Left lobe of liver (tissue), 2 donors: ENCODE data around the gene CRTC2. TPM values are rescaled to one million over a fixed set of nuclear protein-coding genes. Genes with fewer than 3 reads are reported as not detected.
"Not testable (repeated sequence)": the region's sequence is repeated elsewhere in the genome, so short reads cannot be mapped to it uniquely, and the experiment has no call there.

Source experiments
- ATAC-seq: fragments of 200-7000 bp; cut with Tn5 transposase; one replicate; pipeline ENCODE4 v1.9.1; 2020; ENCODE audit warnings: mild to moderate bottlenecking, moderate library complexity
- DNase-seq: peaks from one replicate; pipeline ENCODE4 v3.0.0-alpha.2; 2020; ENCODE audit warnings: low spot score
- total RNA-seq: library from RNA; stranded (reverse); gene quantifications from one replicate; pipeline ENCODE4 v1.2.1, GENCODE V29; 2021
- donor health status: DM: no; HTN: no; CAD: no; lungs with moderate emphysema.
- donor health status: DM: no; HTN: yes; CAD: no.

The CRTC2 gene
- total RNA-seq, 1 donor from 2014 or later: 23.8 TPM

DNA sequence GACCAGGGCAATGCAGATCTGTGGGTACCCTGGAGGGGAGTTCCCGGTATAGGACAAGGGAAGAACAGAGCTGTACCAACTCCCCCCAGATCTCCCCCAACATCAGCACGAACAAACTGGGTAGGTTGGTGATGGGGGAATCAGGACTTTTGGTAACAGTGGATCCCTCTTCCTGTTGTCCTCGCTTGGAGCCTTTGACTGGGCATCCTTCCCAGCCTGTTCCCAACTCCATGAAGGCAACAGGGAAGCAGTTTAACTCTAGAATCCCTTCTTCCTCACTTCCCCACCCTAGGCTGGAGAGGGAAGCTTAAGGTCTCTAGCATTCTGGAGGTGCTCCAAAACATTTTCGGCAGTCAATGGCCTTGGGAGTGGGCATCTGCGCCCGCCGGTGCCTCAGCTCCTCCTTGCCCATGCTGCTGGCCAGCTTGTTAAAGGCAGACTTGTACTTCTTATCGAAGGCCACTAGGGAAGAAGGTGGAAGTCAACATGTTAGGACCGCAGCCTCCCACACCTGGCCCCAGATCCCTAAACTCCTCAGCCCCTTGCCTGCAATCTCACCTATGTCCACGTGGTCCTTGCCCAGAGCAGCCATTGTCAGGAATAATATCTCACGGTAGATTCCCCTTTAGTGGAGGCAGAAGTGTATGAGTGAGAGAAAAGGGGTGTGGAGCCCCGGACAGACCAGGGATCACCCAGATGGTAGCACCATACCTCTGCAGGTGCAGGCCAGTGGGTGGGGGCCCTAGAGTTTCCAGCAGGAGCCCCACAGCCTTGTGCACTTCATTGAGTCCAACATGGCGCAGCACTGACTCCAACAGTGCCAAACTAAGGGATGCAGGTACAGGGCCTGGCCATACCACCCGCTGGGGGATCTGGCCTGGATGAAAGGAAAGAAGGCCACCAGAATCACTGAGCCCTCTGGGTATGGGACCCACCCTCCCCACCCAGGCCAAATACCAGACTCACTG is 28.1 kb downstream of the CRTC2 start:
- ATAC-seq (no peak), DNase-seq (no peak)

DNA sequence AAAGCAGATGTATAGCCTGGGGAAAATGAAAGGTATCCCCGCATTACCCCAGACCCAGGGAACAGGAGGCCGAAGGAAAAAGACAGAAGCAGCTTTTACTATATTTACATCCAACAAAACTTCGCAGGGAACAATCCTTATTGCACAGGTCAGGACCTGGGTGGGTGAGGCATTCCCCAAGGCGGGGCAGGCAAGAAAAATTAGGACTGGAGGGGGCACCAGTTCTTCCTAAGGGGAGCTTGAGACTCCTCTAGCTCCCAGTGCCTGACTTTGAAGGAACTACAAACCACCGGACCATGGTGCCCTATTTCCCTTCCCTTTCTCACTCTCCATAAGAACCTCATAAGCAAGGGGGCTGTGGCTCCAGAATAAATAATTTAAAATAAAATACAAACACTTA is 29.0 kb downstream of the CRTC2 start:
- ATAC-seq (no peak), DNase-seq (no peak)

DNA sequence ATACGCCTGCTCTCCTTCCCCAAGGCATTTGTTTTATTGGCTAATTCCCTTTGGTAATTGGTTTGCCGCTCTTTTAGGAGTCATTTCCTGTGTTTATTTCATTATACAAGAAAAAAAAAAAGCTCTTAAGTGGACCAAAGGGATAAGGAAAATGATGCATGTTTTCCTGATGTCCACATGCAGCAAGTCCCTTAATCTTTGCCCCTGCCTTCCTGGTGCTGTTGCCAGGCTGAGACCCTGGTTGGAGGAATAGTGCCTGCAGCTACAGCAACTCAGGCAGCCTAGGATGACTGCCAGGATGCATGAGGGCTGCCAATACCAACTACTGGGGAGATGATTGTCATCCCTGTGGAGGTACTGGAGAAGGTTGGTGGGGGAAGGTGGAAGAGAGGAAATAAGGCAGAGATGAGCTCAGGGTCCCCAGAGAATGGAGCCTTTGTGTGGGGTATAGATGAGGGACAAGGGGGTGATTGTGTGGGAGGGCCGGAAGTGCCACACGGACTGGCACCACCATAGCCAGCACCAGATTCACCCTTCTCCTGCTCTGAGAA is 29.5 kb downstream of the CRTC2 start:
- DNase-seq (no peak), ATAC-seq (no peak)

DNA sequence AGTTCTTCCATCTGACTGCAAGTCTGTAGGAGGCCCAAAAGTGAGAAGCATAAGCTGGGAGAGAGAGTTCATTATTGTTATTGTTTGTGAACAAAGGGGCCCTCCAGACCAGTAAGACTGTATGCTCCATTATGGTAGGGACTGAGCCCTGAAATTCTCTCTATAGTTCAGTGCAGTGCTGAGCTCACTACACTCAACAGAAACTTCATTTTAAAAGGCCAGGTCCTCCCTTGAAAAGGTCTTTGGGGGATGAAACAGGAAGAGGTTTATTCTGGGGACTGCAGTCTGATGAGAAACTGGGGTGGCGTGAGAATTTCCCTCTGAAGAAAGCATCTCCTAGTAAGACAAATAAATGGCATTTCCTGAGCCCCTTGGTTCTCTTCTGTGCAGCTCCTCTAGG is 30.2 kb downstream of the CRTC2 start:
- no peak for ATAC-seq
- no peak for DNase-seq

DNA sequence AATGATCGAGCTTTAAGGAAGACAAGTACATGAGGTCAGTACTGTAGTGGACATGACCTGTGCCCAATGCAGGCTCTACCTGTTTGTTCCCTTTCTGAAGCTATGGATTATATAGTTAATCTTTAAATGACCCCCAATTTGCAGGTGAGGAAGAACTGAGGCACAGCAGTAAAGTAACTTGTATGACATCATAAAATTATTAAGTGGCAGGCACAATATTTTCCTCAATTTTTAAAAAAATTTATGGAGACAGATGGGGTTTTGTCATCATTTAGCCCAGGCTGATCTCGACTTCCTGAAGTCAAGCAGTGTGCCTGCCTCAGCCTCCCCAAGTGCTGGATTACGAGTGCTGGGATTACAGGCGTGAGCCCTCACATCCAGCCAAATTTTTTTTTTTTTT is 32.0 kb downstream of the CRTC2 start:
- ATAC-seq: no peak

DNA sequence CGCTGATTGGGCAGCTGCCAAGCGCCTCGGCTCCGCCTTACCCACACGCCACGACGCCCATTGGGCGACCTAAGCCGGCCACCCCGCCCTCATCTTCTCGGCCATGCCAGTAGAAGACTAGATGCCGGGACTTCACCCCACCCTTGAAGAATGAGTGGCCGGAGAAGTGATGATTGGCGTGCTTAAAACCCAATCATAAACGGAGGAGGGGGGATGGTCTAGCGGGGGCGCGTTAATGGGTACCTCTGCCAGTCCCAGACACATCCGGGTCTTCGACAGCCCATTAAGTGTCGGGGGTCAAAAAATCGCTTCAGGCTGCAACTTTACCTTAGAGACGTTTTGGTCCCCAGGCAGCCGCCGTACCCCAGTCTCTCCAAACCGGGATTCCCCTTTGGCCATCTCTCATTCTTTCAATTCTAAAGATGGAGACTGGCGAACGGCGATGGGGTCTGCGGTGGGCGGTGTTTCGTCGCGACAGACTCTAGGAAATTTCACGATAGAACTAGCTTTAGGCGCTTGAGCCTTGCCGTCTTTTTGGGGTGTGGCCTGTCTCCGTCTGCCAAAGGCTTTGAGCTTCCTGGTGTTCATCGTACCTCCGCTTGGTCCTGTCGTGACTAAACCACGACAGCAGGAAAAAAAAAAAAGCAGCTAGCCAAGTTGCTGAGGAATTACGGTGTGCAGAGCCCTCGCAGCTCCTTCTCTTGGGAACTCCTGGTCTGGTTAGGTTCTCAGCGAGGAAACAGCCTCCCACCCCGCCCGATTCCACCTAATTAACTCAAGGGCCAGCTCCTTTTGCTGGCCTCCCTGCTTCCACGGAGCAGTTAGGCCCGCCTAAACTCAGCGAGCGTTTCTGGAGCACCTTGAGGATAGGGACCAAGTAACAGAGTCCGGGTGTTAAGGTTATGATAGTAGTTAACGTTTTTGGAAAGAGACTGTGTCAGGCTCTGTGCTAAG is 35.2 kb downstream of the CRTC2 start, which contains the start of gene GATAD2B:
Gene GATAD2B (minus strand): TSS at position 1 of the 954 bp plus-strand sequence. CDS start 94,625 bp downstream, outside the sequence.
- DNase-seq (peak; percentile 100), ATAC-seq (peak; percentile 93)

More for the DNA sequence above, 32.0 kb downstream of the CRTC2 start:
- DNase-seq: no peak

DNA sequence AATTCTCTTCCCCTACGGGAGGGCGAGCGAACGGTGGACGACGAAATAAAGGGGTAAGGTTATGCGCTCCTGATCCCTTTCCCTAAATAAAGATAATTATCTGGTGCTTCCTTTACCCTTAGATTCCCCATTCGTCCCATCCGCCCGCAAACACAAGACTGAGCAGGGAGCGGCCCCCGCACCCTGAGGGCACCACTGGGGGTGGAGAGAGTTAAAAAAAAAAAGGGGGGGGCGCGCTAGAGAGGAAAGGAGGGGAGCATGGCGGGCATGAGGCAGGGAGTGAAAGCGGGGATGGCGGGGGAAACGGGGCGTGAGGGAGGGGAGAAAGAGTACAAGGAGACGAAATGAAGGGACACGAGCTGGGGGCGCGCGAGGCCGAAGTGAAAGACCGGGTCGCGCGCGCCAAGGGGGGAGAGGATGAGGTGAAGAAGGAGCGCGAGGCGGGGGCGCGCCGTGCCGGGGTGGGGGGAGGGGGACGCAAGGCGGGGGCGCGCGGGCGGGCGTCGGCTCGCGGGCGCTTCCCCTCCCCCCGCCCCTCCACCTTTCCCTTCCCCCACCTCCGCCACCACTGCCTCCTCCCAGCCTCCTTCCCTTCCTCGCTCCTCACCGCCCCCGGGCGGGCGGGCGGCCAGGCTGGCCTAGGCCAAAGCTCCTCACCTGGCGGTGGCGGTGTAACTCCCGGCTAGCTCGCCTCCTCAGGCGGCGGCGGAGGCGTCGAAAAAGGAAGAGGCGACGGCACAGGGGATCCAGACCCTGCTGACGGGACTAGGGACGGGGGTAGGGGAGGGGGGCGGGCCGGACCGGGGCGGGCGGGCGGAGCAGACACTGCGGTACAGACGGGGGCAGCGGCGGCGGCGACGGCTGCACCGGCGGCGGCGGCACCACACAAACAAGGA is 36.1 kb downstream of the CRTC2 start:
- DNase-seq (peak; percentile 54), ATAC-seq (peak; percentile 56)

DNA sequence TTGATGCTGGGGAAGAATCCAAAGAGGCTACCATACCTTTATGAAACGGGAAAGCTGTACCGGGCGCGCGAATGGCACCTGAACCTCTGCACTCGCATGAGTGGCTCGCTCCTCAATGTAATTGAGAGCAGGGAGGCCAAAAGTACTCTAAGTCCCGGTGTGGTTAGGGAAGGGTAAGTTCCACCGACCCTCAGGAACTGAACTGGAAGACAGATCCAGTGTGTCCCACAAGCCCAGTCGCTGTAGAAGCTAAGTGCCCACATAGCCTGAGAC is 36.7 kb downstream of the CRTC2 start:
- DNase-seq: no peak
- peak; percentile 2 for ATAC-seq

DNA sequence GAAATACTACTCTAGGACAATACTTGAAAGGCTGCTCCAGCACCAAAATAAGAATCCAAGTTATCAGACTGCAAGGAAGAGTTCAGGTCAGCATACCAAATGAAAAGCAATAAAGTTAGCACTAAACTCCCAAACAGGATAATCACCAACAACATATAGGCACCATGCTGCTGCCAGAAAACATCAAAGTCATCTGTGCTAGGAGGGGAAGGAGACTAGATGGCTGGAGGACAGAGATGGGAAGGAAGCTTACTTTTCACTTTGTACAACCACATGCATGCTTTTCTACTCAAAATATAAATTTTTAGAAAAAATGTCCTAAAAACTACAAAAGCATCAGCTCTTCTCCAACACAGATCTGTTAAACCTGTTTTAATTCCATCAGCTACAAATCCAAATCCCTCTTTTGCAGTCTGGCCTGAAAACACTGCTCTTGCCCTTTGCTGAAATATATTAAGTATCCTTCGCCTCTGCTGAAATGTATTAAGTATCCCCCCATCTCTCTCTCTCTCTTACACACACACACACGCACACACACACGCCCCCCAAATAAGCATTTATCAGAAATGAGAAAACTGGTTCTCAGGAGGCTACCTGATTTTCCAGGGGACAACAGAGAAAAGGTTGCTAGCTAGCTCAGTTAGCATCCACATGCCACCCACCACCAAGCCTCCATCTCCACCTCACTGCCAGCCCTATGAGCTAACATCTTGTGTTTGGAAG is 37.2 kb downstream of the CRTC2 start:
- ATAC-seq (no peak), DNase-seq (no peak)

DNA sequence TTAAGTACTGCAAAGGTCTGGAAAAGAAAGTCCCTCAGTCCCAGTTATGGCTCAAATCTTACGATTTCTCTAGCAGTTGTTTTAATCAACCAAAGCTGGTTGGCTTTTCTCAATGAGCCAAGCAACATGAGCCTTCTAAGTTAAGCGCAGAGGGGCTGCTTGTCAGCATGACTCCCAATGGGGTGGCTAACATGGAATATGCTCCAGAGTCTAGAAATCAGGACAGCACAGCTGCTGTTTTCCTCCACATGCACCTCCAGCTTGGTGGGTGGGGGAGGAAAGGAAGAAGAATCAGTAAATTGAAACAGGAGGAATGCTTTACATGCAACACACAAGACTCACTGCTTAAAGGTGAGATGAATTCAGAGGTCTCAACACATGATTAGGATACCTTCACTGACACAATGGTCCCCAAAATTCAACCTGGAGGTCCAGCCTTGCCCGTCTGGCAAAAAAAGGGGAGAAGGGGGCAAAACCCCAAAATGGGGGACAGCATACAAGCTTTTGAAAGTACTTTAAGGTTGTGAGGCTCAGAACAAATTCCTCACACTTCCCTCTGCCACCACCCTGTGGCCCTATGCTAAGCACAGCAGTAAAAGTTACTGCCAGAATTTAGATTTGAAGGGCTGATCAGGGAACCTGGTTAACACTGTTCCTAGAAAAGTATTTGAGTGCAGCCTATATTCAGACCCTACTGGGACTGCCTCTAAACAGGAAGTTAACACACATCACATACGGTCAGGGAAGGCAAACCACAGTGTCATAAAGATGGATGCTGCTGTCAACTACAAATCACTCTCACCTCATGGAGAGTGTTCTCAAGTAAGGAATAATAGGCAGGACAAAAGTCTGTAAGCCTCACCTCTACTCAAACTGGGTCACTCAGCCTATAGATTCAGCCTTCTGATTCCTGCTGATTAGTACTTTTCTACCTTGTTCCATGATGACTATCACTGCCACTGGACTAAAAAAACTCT is 38.2 kb downstream of the CRTC2 start:
- DNase-seq (no peak), ATAC-seq (no peak)

DNA sequence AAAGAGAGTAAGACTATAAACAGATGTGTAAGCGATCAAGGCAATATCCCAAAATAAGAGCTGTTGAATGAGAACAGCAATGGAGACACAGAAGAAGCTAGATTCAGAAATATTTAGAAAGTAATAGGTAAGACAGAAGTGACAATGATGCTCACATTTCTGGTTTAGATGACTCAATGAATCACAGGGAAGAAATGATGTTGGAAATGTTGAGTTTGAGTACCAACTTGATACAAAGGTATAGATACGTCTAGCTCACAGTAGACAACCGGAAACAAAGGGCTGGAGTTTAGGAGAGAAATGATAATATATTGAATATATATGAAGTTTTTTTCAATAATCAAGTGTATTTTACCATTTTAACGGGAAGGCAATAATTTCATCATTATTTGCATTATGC is 42.1 kb downstream of the CRTC2 start:
- no peak for ATAC-seq

DNA sequence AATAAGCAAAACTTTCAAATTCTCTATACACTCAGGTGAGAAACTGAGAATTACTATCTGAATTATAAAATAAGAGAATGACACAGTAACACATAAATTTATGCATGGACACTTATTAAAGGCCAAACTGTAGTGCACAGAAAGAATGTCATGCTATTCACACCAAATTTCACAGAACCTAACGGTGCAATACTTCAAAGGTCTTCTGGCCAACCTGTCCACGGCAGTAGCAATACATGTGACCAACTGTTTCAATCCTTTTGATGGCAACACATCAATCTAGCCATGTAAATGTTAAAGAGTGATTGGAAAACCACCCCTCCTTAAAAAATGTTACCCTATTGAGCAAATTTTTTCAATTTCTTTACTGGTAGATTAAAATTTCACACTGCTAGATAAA is 46.1 kb downstream of the CRTC2 start:
- DNase-seq (no peak), ATAC-seq (peak; percentile 96)

More for the DNA sequence above, 42.1 kb downstream of the CRTC2 start:
- DNase-seq: no peak

DNA sequence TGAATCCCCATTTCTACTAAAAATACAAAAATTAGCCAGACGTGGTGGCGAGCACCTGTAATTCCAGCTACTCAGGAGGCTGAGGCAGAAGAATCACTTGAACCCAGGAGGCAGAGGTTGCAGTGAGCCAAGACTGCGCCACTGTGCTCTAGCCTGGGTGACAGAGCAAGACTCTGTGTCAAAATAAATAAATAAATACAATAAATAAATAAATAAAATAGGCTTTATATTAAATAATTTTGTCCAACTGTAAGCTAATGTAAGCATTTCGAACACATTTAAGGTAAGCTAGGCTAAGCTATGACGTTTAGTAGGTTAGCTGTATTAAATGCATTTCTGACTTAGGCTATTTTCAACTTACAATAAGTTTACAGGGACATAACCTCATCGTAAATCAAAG is 47.9 kb downstream of the CRTC2 start:
- not testable (repeated sequence) for ATAC-seq, DNase-seq

DNA sequence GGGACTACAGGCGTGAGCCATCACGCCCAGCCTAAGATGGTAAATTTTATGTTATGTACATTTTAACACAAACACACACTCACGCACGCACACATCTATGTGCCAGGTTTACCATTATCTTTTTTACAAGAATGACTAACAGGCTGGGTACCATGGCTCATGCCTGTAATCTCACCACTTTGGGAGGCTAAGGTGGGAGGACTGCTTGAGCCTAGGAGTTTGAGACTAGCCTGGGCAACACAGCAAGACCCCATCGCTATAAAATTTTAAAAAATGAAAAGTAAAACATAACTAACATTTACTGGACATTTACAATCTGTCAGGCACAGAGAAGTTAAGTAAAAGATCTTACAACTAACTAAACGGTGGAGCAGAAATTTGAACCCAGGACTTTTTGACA is 50.3 kb downstream of the CRTC2 start:
- ATAC-seq: no peak

DNA sequence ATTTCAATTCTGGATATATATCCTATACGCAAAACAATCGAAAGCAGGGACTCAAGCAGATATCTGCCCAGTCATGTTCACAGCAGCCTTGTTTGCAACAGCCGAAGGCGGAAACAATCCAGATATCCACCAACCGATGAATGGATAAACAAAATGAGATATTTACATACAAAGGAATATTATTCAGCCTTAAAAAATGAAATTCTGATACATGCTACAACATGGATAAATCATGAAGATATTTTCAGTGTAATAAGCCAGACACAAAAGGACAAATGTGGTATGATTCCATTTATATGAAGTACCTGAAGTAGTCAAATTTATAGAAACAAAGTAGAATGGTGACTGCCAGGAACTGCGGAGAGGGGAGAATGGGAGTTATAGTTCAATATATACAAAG is 51.3 kb downstream of the CRTC2 start:
- DNase-seq (no peak), ATAC-seq (no peak)

More for the DNA sequence above, 50.3 kb downstream of the CRTC2 start:
- no peak for DNase-seq

DNA sequence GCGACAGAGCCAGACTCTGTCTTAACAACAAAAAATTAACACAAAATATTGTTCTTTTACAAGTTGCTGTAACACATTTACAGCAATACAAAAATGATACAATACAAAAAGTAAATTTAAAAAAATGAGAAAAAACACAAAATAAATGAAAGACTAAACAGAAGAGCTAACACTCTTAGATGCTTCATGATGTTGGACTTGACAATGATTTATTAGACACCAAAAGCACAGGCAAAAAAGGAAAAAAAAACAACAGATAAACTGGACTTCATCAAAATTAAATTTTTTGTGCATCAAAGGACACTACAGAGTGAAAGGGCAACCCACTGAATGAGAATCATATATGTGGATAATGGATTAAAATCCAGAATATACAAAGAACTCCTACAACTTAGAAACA is 52.0 kb downstream of the CRTC2 start:
- ATAC-seq: no peak
- no peak for DNase-seq

DNA sequence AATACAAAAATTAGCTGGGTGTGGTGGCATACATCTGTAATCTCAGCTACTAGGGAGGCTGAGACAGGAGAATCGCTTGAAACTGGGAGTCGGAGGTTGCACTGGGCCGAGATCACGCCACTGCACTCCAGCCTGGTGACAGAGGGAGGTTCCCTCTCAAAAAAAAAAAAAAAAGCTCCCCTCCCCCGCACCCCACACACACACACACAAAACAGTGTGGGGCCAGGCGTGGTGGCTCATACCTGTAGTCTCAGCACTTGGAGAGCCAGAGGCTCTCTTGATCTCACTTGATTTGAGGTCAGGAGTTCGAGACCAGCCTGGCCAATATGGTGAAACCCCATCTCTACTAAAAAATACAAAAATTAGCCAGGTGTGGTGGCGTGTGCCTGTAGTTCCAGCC is 52.5 kb downstream of the CRTC2 start:
- DNase-seq, ATAC-seq: not testable (repeated sequence)

DNA sequence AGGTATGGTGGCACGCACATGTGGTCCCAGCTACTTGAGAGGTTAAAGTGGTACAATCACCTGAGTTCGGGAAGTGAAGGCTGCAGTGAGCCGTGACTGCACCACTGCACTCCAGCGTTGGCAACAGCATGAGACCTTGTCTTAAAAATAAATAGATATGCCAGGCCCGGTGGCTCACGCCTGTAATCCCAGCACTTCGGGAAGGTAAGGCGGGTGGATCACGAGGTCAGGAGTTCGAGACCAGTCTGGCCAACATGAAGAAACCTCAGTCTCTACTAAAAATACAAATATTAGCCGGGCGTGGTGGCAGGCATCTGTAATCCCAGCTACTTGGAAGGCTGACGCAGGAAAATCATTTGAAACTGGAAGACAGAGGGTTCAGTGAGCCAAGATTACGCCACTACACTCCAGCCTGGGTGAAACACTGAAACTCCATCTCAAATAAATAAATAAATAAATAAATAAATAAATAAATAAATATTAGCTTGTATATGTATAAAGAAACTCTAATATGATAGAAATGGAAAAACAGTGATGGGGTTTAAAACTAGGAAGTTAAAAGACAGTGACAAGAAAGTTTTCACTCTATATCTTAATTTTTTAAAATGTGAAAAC is 54.5 kb downstream of the CRTC2 start:
- no peak for ATAC-seq
- DNase-seq: no peak
